Lower lobe of right lung (tissue), 2 donors: ENCODE measurements around the gene B4GALT2. TPM values are rescaled to one million over a fixed set of nuclear protein-coding genes. Genes with fewer than 3 reads are reported as not detected.

Experiments used
- ATAC-seq, 2 donors: fragments of 200-7000 bp; cut with Tn5 transposase; one replicate each; pipeline ENCODE4 v1.9.1; 2020 to 2022; ENCODE audit warnings: mild to moderate bottlenecking in 2 of 2, moderate library complexity in 2 of 2
- DNase-seq: peaks from one replicate; pipeline ENCODE4 v3.0.0-alpha.2; 2020
- H3K27ac ChIP-seq: fragments of 200-600 bp; one replicate; pipeline ENCODE4 v1.8.0; 2022
- H3K27me3 ChIP-seq: fragments of 200-600 bp; one replicate; pipeline ENCODE4 v1.8.0; 2022; ENCODE audit warnings: low read depth
- H3K36me3 ChIP-seq: fragments of 200-600 bp; one replicate; pipeline ENCODE4 v1.8.0; 2022; ENCODE audit warnings: mild to moderate bottlenecking
- H3K4me1 ChIP-seq: fragments of 200-600 bp; one replicate; pipeline ENCODE4 v1.8.0; 2022
- H3K4me3 ChIP-seq: fragments of 200-600 bp; one replicate; pipeline ENCODE4 v1.8.0; 2022; ENCODE audit warnings: mild to moderate bottlenecking
- H3K9me3 ChIP-seq: fragments of 200-600 bp; one replicate; pipeline ENCODE4 v1.8.0; 2022
- intact Hi-C: fragments of 100-400 bp; cut with DNase I; formaldehyde crosslinking; loops from one replicate; pipeline ENCODE4 v1.11.0; 2022
- total RNA-seq: library from RNA; stranded (reverse); fragmentation: NEBNext Ultra II Directional; extraction: Animal tissue kit (Norgen Biotek cat#: 25700); gene quantifications from one replicate; pipeline ENCODE4 v1.2.1, GENCODE V29; 2021
- TF ChIP-seq, protein P1 (sequence below): fragments of 200-600 bp; IDR thresholded peaks from one replicate; pipeline ENCODE4 v1.8.0; 2022; ENCODE audit warnings: antibody characterized with exemption, mild to moderate bottlenecking
- donor health status: DM: no; HTN: yes; CAD: no; lungs with severe emphysema.

Gene B4GALT2
- total RNA-seq, 1 donor from 2014 or later: 17.3 TPM

DNA sequence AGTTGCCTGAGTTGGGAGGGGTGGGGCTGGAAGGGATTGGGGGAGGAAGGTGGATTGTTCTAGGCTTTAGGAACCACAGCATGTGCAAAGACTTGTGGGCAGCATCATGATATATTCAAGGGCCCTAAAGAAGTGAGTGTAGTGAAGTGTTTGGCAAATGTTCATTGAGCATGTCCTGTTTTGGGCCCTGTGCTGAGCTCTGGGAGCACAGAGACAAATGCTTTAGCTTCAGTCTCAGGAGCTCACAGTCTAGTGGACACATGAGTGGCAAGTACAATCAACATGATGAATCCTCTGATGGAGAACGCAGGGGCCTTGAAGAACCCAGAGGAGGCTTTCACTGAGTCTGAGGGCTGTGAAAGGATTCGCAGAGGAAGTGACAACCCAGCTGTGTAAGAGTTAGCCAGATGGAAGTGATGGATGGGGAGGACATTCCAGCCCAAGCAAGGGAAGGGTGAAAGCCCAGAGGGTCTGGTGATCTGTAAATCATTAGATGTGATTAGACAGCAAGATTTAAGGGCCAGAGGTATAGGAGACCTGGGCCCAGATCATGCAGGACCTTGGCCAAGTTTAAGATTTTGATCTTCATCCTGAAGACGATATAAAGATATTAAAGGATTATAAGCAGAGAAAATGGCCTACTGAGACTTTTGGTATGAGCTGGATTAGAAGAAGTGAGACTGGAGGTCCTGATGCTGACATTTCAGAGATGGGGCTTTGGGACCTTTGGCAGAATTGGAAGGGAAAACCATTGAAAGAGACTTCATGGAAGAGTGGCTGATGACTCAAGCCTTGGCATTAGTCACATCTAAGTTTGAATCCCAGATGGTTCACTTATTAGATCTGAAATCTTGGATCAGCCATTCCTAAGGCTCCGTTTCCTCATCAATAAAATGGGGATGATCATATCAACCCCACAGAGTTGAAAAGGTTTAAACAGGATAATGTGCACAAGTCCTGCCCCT is 27.7 kb upstream of the B4GALT2 start:
- TF ChIP-seq, protein P1, sequence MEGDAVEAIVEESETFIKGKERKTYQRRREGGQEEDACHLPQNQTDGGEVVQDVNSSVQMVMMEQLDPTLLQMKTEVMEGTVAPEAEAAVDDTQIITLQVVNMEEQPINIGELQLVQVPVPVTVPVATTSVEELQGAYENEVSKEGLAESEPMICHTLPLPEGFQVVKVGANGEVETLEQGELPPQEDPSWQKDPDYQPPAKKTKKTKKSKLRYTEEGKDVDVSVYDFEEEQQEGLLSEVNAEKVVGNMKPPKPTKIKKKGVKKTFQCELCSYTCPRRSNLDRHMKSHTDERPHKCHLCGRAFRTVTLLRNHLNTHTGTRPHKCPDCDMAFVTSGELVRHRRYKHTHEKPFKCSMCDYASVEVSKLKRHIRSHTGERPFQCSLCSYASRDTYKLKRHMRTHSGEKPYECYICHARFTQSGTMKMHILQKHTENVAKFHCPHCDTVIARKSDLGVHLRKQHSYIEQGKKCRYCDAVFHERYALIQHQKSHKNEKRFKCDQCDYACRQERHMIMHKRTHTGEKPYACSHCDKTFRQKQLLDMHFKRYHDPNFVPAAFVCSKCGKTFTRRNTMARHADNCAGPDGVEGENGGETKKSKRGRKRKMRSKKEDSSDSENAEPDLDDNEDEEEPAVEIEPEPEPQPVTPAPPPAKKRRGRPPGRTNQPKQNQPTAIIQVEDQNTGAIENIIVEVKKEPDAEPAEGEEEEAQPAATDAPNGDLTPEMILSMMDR: no peak
- DNase-seq: no peak
- Histone ChIP-seq H3K4me3 (no peak overlapping the region), H3K9me3 (no peaks in the 10 kb centered on the region), H3K27me3 (no peaks in the 10 kb centered on the region), H3K4me1 (peaks cover 20% of the 10 kb centered on the region), H3K27ac (no peak overlapping the region), H3K36me3 (peaks cover 19% of the 10 kb centered on the region)
- no peak for ATAC-seq
- intact Hi-C loops: no loop called here

DNA sequence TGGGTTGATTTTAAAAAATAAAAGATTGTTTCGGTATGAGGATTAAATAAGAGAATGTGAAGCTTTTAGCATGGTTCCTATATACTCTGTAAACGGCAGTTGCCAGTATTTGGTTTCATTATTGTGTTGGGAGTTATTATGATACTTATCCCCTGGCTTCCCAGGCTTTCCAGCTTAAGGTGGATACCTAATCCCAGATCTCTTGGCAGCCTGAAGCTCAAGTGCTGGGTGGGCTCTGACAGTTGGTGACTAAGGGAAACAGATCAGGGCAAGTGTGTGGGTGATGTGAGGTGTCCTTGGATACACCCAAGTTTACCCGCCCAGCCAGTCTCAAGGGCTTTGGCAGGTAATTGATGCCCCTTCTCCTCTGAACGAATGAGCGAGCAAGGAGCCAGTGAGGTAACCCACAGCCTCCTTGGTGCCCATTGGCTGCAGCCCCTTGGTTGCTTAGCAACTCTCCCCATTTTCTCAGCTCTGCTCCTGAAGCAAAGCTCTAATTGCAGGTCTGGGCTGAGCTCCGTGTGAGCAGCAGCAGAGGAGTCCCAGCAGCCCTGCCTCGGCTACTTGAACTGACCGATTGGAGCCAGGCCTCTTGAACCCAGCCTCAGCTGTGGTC is 26.2 kb upstream of the B4GALT2 start:
- Histone ChIP-seq H3K27me3 (no peaks in the 10 kb centered on the region), H3K27ac (no peak overlapping the region), H3K36me3 (peaks cover 35% of the 10 kb centered on the region), H3K4me3 (no peak overlapping the region), H3K4me1 (peaks cover 12% of the 10 kb centered on the region), H3K9me3 (no peaks in the 10 kb centered on the region)
- ATAC-seq (no peak), DNase-seq (no peak)
- intact Hi-C loops: no loop called here
- TF ChIP-seq, protein P1: no peak

DNA sequence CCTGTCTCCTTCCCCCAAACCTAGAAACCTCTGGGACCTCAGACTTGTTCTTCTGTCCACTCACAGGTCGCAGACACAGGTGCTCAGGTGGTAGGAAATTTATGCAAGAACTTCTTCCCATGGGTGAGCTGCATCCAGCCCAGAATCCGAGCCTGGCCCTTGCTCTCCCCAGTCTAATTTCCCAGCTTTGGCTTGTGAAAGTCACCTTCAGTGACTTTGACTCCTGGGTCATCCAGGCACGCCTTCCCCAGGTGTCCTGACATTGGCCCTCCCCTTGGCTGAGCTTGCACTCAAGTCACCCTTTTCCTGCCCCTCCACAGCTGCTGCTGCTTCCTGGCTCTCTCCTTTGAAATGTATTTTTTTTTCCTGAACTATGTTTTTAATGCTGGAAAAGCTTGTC is 25.6 kb upstream of the B4GALT2 start:
- Histone ChIP-seq H3K4me1 (peaks cover 7% of the 10 kb centered on the region), H3K27ac (no peak overlapping the region), H3K4me3 (no peak overlapping the region), H3K36me3 (peaks cover 40% of the 10 kb centered on the region), H3K9me3 (no peaks in the 10 kb centered on the region), H3K27me3 (no peaks in the 10 kb centered on the region)
- no peak for ATAC-seq
- intact Hi-C loops: no loop called here
- TF ChIP-seq, protein P1: no peak
- DNase-seq: no peak

DNA sequence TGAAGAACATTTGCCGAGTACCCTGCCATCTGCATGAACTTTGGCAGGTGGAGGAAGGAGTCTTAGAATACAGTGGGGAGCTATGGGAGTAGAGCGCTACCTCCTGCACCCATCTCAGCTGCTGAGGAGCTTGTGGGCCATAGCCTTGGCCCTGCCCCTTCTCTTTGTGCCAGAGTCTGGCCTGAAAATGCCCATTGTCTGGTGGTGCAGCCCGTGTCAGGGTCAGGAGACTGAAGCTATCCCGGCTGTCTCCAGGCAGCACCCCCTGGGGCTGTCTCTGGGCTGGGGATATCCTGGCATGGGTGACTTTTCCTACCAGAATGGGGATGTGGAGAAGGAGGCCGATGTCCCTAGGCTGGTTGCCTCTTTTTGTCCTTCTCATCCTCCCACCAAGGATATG is 25.0 kb upstream of the B4GALT2 start:
- H3K27me3 ChIP-seq: no peaks in the 10 kb centered on the region
- H3K27ac ChIP-seq: no peak overlapping the region
- no peak for ATAC-seq
- DNase-seq: no peak
- TF ChIP-seq, protein P1: no peak
- peaks cover 47% of the 10 kb centered on the region for H3K36me3 ChIP-seq
- peaks cover under 1% of the 10 kb centered on the region for H3K4me1 ChIP-seq
- H3K9me3 ChIP-seq: no peaks in the 10 kb centered on the region
- intact Hi-C loops: no loop called here
- H3K4me3 ChIP-seq: no peak overlapping the region

DNA sequence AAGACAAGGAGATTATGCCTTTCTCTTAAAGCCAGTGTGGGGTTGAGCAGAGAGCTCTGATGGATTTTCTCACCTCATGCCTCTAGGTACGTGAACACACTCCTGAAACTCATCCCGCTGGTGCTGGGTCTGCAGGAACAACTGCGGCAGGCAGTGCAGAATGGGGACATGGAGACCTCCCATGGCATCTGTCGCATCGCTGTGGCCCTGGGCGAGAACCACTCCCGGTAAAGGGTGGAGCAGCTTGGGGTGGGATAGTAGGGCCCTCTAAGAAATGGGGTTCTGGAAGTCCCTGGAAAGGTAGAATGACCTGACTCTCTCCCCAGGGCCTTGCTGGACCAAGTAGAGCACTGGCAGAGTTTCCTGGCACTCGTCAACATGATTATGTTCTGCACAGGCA is 22.8 kb upstream of the B4GALT2 start:
- Histone ChIP-seq H3K4me3 (no peak overlapping the region), H3K9me3 (no peaks in the 10 kb centered on the region), H3K27ac (no peak overlapping the region), H3K36me3 (peaks cover 53% of the 10 kb centered on the region), H3K27me3 (no peaks in the 10 kb centered on the region), H3K4me1 (no peaks in the 10 kb centered on the region)
- ATAC-seq (no peak), DNase-seq (no peak)
- TF ChIP-seq, protein P1: no peak
- intact Hi-C loops: no loop called here
